Gastroesophageal sphincter (tissue), 4 donors: Measurements from ENCODE around the gene LCORL. TPM values are rescaled to one million over a fixed set of nuclear protein-coding genes. Genes with fewer than 3 reads are reported as not detected.
"Not testable (repeated sequence)": the region's sequence is repeated elsewhere in the genome, so short reads cannot be mapped to it uniquely, and the experiment has no call there.

Experiments
- ATAC-seq: fragments of 150-250 bp; one replicate; pipeline ENCODE4 v1.9.1; 2016; ENCODE audit warnings: mild to moderate bottlenecking, moderate library complexity
- H3K27ac ChIP-seq, 4 donors: fragments of 200-600 bp; sonication (generic) in 3 of 4; 1 replicate in 3 of 4; 2 replicates in 1 of 4; pipeline ENCODE4 v1.5.1; 2016 to 2019
- H3K27me3 ChIP-seq: fragments of 200-600 bp; sonication (generic); one replicate; pipeline ENCODE4 v1.5.1; 2019
- H3K36me3 ChIP-seq, 2 donors: fragments of 200-600 bp; sonication (generic); one replicate each; pipeline ENCODE4 v1.5.1; 2019; ENCODE audit warnings: control low read depth in 1 of 2
- H3K4me1 ChIP-seq, 3 donors: fragments of 200-600 bp; sonication (generic); 1 replicate in 2 of 3; 2 replicates in 1 of 3; pipeline ENCODE4 v1.5.1; 2016 to 2019; ENCODE audit warnings: control low read depth in 2 of 3
- H3K4me3 ChIP-seq, 2 donors: fragments of 200-600 bp; sonication (generic); one replicate each; pipeline ENCODE4 v1.5.1; 2019; ENCODE audit warnings: mild to moderate bottlenecking in 1 of 2, moderate library complexity in 1 of 2
- H3K9me3 ChIP-seq, 3 donors: fragments of 200-600 bp; sonication (generic); one replicate each; pipeline ENCODE4 v1.5.1; 2017 to 2019; ENCODE audit warnings: control low read depth in 2 of 3
- EP300 ChIP-seq: sonication (generic); formaldehyde crosslinking; IDR thresholded peaks from one replicate; pipeline ENCODE4 v1.6.1; 2017; ENCODE audit warnings: antibody characterized with exemption, mild to moderate bottlenecking
- POLR2A ChIP-seq, 2 donors: fragments of 450-650 bp; IDR thresholded peaks; one replicate each; pipeline ENCODE4 v1.6.1; 2017; ENCODE audit warnings: antibody characterized with exemption in 2 of 2, mild to moderate bottlenecking in 2 of 2, moderate library complexity in 1 of 2
- POLR2AphosphoS5 ChIP-seq: sonication (generic); formaldehyde crosslinking; IDR thresholded peaks from one replicate; pipeline ENCODE4 v1.6.1; 2017; ENCODE audit warnings: antibody characterized with exemption
- WGBS, 2 donors: methylation state at CpG; one replicate each; pipeline ENCODE4 v1.1.5; 2018; ENCODE audit warnings: low coverage in 1 of 2; 5-methylcytosine and 5-hydroxymethylcytosine counted together
- total RNA-seq, 4 donors: library from RNA; depleted of rRNA; stranded (reverse); fragments of >200 nt; gene quantifications; one replicate each; pipeline ENCODE4 v1.1.0, GENCODE V29; 2016
- TF ChIP-seq, protein P1 (sequence below), 4 experiments: fragments of 200-600 bp in 2 of 4; fragments of 450-650 bp in 2 of 4; sonication (generic) in 1 of 4; IDR thresholded peaks; one replicate each; pipeline ENCODE4 v1.5.1; 2017 to 2019; ENCODE audit warnings: antibody characterized with exemption in 4 of 4, mild to moderate bottlenecking in 2 of 4, moderate library complexity in 2 of 4

The LCORL gene
- total RNA-seq, 4 donors from 2014 or later, result 8.5 to 14.7 (median 10.3) TPM

DNA sequence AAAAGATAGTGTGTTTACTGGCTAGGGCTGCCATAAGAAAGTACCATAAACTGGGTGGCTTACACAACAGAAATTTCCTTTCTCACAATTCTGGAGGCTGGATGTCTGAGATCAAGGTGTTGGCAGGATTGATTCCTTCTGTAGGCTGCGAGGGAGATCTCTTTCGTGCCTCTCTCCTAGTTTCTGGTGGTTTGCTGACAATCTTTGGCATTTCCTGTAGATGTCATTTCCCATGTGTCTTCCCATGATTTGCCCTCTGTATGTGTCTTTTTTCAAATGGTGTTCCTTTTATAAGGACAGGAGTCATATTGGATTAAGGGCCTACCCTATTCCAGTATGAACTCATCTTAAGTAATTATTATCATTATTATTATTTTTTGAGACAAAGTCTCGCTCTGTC lies 27.9 kb upstream of the LCORL start:
- H3K4me3 ChIP-seq, result no peak overlapping the region
- 57 to 63% methylated on average over 2 to 3 of the region's 3 CpGs for WGBS, 2 donors
- ATAC-seq, result no peak
- no peaks in the 10 kb centered on the region for H3K9me3 ChIP-seq
- no peaks in the 10 kb centered on the region for H3K27me3 ChIP-seq
- H3K4me1 ChIP-seq, result no peaks in the 10 kb centered on the region
- H3K36me3 ChIP-seq, result no peaks in the 10 kb centered on the region
- TF ChIP-seq POLR2AphosphoS5 (no peak), EP300 (no peak), POLR2A (IDR thresholded peaks at IDR 0.05) (no peak)
- TF ChIP-seq, protein P1, sequence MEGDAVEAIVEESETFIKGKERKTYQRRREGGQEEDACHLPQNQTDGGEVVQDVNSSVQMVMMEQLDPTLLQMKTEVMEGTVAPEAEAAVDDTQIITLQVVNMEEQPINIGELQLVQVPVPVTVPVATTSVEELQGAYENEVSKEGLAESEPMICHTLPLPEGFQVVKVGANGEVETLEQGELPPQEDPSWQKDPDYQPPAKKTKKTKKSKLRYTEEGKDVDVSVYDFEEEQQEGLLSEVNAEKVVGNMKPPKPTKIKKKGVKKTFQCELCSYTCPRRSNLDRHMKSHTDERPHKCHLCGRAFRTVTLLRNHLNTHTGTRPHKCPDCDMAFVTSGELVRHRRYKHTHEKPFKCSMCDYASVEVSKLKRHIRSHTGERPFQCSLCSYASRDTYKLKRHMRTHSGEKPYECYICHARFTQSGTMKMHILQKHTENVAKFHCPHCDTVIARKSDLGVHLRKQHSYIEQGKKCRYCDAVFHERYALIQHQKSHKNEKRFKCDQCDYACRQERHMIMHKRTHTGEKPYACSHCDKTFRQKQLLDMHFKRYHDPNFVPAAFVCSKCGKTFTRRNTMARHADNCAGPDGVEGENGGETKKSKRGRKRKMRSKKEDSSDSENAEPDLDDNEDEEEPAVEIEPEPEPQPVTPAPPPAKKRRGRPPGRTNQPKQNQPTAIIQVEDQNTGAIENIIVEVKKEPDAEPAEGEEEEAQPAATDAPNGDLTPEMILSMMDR (IDR thresholded peaks at IDR 0.05), result no peak
- H3K27ac ChIP-seq, result no peak overlapping the region

DNA sequence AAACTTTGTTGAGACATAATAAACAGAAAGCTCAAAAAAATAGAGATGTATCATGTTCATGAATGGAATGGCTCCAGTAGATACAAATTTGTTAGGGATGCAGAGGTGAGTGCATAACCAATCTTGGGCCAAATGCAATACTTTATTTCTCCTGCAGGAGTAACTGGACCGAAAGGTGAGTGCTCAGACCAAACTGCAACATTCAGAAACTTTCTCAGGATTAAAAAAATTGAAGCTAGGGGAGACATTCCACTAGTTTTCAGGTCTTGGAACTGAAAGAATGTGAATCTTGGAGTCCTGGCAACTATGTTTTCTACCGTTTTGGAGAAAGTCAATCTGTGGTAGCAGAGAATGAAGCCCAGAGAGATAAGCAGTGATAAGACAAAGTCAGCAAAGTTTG lies 21.2 kb upstream of the LCORL start:
- no peaks in the 10 kb centered on the region for H3K36me3 ChIP-seq
- H3K27me3 ChIP-seq, result no peaks in the 10 kb centered on the region
- WGBS, 2 donors, result 45 to 49% methylated on average over 2 of the region's 2 CpGs
- no peak overlapping the region for H3K27ac ChIP-seq
- no peak overlapping the region for H3K4me3 ChIP-seq
- H3K9me3 ChIP-seq, result no peaks in the 10 kb centered on the region
- no peak for ATAC-seq
- H3K4me1 ChIP-seq, result no peaks in the 10 kb centered on the region
- TF ChIP-seq EP300 (no peak), POLR2A (IDR thresholded peaks at IDR 0.05) (no peak), POLR2AphosphoS5 (no peak)
- TF ChIP-seq, protein P1 (IDR thresholded peaks at IDR 0.05), result peak in 1 of 4 experiments; percentile 7

DNA sequence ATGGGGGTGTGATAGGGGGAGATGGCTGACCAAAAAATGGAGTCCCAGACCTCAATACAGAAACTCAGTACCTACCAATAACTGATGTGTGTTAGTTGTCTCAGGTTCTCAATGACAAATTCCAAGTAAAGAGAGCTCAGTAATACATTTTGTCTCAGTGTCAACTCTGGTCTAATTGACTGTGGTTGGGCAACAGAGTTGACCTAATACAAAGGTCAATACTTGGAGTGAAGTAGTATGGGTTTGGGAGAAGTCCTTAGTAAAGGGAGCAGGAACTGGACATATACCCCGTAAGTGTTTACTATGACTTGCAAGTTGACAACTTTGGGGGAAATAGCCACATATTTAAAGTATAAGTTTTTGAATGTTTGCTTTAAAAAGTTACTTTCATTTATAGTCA lies 20.5 kb upstream of the LCORL start:
- WGBS, 2 donors, result 93 to 100% methylated on average over 1 of the region's 1 CpG

DNA sequence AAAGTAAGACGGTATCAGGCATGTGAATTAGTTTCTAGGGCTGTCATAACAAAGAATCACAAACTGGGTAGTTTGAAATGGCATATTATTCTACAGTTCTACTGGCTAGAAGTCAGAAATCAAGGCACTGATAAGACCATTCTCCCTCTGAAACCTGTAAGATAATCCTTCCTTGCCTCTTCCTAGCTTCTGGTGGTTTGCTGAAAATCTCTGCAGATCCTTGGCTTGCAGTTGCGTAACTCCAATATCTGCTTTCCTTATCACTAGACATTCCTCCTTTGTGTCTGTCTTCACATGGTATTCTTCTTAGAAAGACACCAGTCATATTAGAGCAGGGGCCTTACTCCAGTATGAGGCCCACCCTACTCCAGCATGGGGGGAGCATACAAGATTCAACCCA lies 19.6 kb upstream of the LCORL start:
- no peak overlapping the region for H3K4me3 ChIP-seq
- H3K27ac ChIP-seq, result no peak overlapping the region
- no peaks in the 10 kb centered on the region for H3K9me3 ChIP-seq
- WGBS, 2 donors, result 73 to 94% methylated on average over 2 of the region's 2 CpGs
- TF ChIP-seq POLR2A (IDR thresholded peaks at IDR 0.05) (no peak), EP300 (no peak), POLR2AphosphoS5 (no peak)
- TF ChIP-seq, protein P1 (IDR thresholded peaks at IDR 0.05), result no peak
- no peak for ATAC-seq
- H3K4me1 ChIP-seq, result no peaks in the 10 kb centered on the region
- H3K27me3 ChIP-seq, result no peaks in the 10 kb centered on the region
- H3K36me3 ChIP-seq, result no peaks in the 10 kb centered on the region

More for the DNA sequence above, 20.5 kb upstream of the LCORL start:
- H3K36me3 ChIP-seq, result no peaks in the 10 kb centered on the region
- no peak for TF ChIP-seq POLR2A (IDR thresholded peaks at IDR 0.05)
- no peak for TF ChIP-seq EP300
- TF ChIP-seq POLR2AphosphoS5, result no peak
- TF ChIP-seq, protein P1 (IDR thresholded peaks at IDR 0.05), result no peak
- no peak for ATAC-seq
- no peaks in the 10 kb centered on the region for H3K4me1 ChIP-seq
- H3K27me3 ChIP-seq, result no peaks in the 10 kb centered on the region
- H3K27ac ChIP-seq, result no peak overlapping the region
- H3K4me3 ChIP-seq, result no peak overlapping the region
- H3K9me3 ChIP-seq, result no peaks in the 10 kb centered on the region

DNA sequence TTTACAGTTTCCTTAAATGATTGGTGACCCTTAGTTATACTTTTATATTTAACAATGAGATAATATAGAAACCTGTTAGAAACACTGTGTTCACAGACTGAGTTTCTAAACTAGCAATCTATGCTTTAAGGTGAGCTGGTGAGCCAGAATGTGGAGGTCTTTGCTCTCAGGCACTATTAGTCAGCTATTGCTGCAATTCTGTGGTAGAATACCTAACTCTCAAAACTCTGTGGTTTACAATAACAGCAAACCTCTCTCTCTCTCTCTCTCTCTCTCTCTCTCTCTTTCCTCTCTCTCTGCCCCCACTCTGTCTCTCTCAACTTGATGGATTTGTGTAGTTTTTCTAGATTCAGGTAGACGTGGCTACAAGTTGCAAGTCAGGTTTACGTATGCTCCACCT lies 17.6 kb upstream of the LCORL start:
- Histone ChIP-seq H3K4me3 (no peak overlapping the region), H3K9me3 (no peaks in the 10 kb centered on the region), H3K27ac (no peak overlapping the region), H3K36me3 (no peaks in the 10 kb centered on the region), H3K27me3 (no peaks in the 10 kb centered on the region), H3K4me1 (no peaks in the 10 kb centered on the region)
- 78 to 81% methylated on average over 2 of the region's 2 CpGs for WGBS, 2 donors
- ATAC-seq, result no peak
- no peak for TF ChIP-seq POLR2AphosphoS5
- no peak for TF ChIP-seq POLR2A (IDR thresholded peaks at IDR 0.05)
- TF ChIP-seq, protein P1 (IDR thresholded peaks at IDR 0.05), result no peak
- no peak for TF ChIP-seq EP300

DNA sequence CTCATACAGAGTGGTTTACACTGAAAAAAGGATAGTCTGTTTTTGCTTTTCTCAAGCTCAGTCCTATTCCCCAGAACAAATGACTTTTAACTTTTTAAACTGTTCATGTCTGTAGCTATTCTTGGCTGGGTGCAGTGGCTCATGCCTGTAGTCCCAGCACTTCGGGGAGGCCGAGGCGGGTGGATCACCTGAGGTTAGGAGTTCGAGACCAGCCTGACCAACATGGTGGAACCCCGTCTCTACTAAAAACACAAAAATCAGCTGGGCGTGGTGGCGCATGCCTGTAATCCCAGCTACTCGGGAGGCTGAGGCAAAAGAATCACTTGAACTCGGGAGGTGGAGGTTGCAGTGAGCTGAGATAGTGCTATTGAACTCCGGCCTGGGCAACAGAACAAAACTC lies 14.8 kb upstream of the LCORL start:
- not testable (repeated sequence) for H3K27ac ChIP-seq, H3K4me3 ChIP-seq, H3K27me3 ChIP-seq, H3K36me3 ChIP-seq, H3K9me3 ChIP-seq, ATAC-seq, H3K4me1 ChIP-seq
- WGBS, 2 donors, result 65 to 74% methylated on average over 2 to 3 of the region's 10 CpGs
